ENCODE results near the gene CFAP20DC.
"Not testable (repeated sequence)": the region's sequence is repeated elsewhere in the genome, so short reads cannot be mapped to it uniquely, and the experiment has no call there.

Gene CFAP20DC

DNA sequence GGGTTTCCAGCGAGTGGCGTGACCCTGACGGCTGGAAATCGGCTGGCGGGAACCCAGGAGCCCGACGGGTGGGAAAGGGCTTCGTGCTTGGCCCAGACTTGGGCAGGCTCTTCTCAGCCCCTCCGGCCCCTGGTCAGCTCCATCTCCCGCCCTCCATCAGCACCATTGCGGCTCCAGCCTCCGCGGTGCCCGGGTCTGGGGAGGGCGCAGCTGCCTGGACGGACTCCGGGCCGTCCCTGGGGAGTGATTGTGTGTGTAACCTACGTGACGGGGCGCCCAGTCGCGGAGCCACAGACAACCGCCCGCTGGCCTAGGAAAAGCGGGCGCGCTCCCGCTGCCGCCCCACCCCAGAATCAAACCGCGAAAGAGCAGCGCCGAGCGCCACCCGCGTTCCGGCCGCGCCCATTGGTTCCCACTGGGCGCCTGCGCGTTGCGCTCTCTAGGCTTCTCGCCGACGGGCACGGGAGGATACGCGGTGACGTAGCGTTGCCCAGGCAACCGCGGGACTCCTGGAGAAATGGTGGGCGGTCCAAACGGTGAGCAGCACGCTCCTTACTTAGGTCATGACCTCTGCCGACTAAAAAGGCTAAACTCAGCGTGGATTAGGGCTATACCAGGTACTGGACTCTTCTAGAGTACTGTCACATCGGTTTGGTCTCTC, at the start of gene CFAP20DC:
TSS of gene CFAP20DC (minus strand) at position 355 of the 661 bp plus-strand sequence. CDS start 394 bp downstream, outside the sequence.
- DNase-seq (ENCODE audit: low spot score), result peak; percentile 66

DNA sequence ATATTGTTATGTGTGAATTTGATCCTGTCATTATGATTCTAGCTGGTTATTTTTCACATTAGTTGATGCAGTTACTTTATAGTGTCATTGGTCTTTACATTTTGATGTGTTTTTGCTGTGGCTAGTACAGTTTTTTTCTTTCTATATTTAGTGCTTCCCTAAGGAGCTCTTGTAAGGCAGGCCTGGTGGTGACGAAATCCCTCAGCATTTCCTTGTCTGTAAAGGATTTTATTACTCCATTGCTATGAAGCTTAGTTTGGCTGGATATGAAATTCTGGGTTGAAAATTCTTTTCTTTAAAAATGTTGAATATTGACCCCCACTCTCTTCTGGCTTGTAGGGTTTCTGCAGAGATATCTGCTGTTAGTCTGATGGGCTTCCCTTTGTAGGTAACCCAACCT, 48.7 kb upstream of the CFAP20DC start:
- DNase-seq (ENCODE audit: low spot score), result not testable (repeated sequence)

DNA sequence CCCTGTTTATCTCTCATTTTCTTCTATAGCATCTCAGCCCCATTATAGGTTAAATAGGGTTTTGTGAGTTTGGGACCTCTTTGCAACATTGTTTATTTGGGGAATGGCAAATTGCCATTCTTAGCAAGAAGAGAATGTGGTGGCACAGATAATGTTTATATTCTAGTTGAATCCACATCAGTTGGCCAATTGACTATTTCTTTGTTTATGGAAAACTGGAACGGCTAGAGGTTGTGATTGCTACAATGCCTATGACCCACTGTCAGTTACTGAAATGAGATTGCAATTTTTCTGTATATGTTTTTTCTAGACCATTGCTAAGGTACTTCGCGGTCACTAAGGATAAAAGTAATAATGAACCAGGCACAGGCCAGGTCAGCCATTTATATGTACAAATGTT, 44.6 kb upstream of the CFAP20DC start:
- no peak for DNase-seq (ENCODE audit: low spot score)

DNA sequence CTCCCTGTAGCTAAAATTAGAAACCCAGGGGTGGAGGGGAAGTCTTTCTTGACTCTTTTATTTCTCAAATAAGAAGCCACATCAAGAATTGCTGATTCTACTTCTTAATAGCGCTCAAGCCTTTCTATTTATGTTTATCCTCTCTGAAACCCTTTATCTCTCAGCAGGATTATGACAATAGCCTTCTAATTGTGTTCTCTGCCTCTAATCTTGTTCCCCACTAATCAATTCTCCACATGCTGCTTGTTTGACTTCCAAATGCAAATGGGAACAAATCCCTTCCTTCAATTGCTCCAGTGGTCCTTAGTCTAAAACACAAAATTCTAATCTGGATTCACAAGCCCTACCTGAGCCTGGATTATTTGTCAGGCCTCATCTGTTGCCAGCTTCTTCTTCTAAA, 43.7 kb upstream of the CFAP20DC start:
- DNase-seq (ENCODE audit: low spot score), result no peak

DNA sequence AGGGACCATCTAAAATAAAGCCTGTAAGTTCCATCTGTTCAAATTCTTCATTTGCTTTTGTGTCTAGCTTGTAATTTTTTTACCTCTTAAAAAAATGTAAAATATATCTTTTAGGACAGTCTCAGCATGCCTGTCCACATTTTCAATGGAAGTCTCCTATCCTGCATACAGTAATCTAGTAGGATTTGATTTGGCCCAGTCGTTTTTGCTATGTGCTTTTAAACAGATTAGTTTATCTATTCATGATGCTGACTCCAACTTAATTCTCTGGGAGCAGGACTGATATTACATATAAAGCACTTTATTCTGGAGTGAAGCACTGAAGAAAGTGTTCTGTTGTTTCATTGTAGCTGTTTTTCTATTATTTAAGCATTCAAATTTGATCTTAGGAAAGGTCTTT, 38.9 kb upstream of the CFAP20DC start:
- DNase-seq (ENCODE audit: low spot score), result no peak

DNA sequence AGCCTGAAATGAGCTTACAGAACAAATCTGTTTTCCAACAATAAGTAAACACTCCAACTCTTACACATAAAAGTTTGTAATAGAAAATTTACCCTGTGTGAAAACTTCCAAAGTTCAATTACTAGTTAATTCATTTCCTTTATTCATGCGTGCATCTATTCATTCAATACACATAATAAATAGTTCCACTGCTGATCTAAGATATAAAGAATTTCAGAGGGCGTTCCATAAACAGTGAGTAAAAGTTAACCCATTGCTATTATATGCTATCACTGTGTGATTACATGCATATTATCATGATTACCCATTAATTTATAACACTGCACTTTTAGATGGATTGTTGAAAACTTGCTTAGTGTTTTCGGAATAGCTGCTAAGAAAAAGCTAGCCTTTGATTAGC, 36.2 kb upstream of the CFAP20DC start:
- no peak for DNase-seq (ENCODE audit: low spot score)

DNA sequence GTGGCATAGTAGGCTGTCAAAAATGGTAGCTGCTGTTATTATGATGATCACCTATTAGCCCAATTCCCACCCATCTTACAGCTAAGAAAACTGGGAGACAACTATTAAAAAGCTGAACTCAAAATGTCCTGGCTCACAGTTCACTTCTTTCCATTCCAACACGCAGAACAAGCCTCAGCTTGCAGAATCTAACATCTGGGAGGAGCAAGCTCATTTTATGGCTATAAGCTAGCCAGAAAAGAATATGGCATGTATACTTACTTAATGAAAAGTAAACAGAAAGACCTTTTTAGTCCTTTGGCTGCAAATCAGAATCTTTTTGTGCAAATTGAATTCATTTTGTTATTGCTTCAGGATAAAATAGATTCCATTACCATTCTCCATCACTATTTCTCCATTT, 34.8 kb upstream of the CFAP20DC start:
- DNase-seq (ENCODE audit: low spot score), result no peak

DNA sequence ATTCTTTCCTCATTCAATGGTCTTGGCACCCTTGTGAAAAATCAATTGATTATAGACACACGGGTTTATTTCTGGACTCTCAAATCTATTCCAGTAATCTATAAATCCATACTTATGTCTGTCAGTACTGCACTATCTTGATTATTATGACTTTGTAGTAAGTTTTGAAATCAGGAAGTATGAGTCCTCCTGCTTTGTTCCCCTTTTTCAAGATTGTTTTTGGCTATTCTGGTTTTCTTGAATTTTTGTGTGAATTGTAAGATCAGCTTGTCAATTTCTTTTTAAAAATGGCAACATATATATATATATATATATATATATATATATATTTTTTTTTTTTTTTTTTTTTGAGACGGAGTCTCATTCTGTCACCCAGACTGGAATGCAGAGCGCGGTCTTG, 32.3 kb upstream of the CFAP20DC start:
- no peak for DNase-seq (ENCODE audit: low spot score)

DNA sequence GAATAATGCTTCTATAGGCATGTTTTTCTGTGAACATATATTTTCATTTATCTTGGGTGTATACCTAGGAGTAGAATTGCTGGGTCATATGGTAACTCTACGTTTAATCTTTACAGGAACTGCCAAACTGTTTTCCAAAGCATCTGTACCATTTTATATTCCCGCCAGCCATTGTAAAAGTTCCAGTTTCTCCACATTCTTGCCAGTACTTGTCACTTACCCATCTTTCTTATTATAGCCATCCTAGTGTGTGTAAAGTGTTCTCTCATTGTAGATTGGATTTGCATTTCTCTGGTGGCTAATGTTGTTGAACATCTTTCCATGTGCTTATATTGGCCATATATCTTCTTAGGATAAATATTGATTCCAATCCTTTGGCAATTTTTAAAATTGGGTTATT, 31.2 kb upstream of the CFAP20DC start:
- no peak for DNase-seq (ENCODE audit: low spot score)

DNA sequence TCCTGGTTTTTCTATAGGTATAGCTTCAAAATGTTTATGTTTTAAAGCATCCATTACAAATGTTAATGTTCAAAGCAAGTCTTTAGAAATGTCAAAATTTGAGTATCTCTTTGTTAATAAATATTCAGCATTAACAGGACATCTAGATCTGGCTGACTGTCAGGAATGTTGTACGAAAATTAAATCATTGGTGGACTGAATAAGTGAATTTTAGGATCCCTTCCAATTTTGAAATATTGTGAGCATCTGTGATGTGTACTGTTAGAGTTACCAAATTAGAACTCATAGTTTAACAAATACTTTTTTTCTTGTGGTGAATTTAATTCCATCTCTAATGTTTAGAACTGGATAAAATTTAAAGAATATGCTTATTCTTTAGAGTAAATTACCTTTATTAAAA, 30.1 kb upstream of the CFAP20DC start:
- DNase-seq (ENCODE audit: low spot score), result no peak

DNA sequence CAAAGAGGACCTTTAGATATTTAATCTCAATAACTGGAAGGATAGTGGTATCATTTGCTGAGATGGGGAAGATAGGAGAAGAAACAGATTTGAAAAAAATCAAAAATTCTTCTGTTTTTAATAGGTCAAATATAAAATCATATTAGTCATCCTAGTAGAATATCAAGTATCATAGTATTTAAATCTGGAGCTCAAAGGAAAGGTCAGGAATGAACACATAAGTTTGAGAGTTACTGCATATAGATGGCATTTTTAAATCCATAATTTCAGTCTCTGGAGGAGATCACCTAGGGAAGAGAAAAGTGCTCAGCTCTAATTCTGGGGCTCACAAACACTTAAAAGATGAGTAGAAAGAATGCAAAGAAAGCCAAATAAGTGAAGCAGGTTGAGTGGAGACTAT, 24.9 kb upstream of the CFAP20DC start:
- no peak for DNase-seq (ENCODE audit: low spot score)

DNA sequence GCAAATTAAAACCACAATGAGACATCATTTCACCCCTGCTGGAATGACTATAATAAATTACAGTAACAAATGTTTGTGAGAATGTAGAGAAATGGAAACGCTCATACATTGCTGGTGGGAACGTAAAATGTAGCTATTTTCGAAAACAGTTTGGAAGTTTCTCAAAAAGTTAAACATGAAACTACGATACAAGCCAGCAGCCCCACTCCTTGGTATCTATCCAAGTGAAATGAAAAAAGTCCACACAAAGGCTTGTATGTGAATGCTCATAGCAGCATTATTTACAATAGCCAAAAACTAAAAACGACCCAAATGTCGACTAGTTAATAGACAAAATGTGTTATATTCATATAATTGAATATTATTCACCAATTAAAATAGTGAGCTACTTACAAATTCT, 22.9 kb upstream of the CFAP20DC start:
- DNase-seq (ENCODE audit: low spot score), result no peak

DNA sequence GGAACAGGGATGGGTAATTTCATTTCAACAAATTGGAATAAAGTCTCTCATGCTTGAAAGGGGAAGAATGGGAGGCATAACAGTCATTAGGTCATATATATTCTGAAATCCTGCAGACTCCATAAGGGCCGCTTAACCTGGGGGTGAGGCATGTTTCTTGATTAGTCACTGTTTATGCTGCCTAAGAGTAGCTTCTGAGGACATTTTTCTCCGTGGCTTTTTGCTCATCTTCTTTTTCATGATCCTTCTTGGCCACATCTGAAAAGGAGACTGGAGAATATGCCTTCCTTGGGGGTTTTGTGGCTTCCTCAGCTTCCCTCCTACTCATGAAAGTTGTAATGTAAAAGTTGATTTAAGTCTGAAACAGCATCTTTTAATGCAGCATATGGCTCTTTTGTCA, 20.0 kb upstream of the CFAP20DC start:
- no peak for DNase-seq (ENCODE audit: low spot score)

DNA sequence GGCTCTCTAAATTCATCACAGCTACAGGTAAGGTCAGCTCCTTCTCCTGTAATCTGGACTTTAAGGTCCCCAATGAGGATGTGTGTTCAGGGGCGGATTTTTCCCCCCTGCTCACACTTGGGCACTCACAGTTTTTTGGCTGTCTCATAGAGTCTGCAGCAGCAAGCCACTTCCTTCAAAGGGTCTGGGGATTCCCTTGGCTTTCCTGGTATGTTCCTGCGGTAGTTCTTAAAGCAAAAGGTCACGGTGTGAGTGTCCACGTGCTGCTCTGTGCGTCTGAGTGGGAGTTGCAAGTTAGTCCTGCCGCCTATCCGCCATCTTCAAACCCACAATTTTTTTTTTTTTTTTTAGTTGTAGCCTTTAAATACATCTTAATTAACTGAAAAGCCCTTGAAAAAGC, 15.4 kb upstream of the CFAP20DC start:
- no peak for DNase-seq (ENCODE audit: low spot score)

DNA sequence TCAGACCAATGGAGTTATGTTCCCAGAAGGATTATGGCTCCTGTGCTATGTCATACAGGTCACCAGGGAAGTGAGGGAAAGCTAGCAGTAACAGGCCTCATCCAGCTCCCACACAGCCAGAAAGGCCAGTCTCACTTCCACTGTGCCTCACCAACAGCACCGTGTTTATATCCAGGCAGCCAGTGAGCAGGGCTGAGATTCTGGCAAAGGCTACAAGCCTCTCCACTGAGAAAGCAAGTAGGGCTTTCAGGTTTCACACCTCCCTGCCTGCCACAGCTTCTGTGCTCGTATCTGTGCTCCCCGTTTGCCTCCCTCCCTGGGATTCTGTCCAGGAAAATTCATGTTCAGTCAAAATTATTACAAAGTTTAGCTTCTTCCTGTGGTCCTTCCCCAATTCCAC, 14.9 kb upstream of the CFAP20DC start:
- DNase-seq (ENCODE audit: low spot score), result no peak

DNA sequence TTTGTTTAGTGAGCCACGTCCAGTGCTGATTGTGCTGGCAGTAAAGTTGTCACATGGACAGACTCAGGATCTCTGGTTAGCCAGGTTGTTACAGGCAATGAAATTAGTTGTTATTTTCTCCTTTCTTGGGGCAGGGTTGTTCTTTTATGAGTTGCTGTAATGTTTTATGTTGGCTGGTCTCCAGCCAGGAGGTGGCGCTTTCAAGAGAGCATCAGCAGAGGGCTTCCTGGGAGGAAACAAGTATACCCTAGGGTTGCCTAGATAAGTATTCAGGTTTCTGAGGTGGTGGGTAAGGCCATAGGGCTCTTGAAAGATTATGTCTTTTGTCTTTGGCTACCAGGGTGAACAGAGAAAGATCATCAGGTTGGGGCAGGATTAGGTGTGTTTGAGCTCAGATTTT, 14.5 kb upstream of the CFAP20DC start:
- DNase-seq (ENCODE audit: low spot score), result no peak

DNA sequence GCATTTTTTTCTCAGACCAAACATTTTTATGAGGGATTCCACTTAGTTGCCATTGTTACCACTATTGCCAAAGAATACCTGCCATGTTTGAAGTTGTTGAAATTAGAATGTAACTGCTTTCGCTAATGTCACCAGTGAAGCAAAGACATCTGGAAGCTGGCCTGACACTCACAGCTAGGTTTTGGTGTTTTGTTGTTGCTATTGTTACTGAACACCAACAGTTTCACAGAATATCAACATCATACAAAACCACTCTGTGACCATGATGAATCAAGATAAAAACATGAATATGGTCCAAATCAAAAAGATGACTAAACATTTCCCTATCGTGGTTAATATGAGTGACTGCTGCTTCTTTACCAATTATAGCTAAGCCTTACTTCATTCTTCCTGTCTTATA, 6.9 kb upstream of the CFAP20DC start:
- no peak for DNase-seq (ENCODE audit: low spot score)

DNA sequence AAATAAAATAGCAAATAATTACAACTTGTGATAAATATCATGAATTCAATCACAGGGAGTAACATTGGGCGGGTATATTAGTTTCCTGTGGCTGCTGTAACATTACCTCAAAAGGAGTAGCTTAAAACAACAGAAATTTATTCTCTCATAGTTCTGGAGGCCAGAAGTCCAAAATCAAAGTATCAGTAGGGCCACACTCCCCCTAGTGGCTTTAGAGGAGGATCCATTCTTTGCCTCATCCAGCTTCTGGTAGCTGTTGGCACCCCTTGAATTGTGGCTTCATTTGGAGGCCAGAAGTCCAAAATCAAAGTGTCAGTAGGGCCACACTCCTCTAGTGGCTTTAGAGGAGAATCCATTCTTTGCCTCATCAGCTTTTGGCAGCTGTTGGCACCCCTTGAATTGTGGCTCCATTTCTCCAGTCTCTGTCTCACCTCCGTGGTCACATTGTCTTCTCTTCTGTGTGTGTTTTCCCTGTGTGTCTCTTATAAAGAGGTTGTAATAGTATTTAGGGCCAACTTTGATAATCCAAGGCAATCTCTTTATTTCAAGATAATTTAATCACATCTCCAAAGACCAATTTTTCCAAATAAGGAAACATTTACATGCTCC, 3.1 kb upstream of the CFAP20DC start:
- peak; percentile 18 for DNase-seq (ENCODE audit: low spot score)

DNA sequence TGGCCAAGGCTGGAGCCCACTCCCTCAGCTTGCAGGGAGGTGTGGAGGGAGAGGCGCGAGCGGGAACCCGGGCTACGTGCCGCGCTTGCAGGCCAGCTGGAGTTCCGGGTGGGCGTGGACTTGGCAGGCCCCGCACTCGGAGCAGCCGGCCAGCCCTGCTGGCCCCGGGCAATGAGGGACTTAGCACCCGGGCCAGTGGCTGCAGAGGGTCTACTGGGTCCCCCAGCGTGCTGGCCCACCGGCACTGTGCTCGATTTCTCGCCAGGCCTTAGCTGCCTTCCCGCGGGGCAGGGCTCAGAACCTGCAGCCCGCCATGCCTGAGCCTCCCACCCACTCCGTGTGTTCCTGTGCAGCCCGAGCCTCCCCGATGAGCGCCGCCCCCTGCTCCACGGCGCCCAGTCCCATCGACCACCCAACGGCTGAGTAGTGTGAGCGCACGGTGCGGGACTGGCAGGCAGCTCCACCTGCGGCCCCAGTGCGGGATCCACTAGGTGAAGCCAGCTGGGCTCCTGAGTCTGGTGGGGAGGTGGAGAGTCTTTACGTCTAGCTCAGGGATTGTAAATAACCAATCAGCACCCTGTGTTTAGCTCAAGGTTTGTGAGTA, 1.1 kb upstream of the CFAP20DC start:
- DNase-seq (ENCODE audit: low spot score), result not testable (repeated sequence)

DNA sequence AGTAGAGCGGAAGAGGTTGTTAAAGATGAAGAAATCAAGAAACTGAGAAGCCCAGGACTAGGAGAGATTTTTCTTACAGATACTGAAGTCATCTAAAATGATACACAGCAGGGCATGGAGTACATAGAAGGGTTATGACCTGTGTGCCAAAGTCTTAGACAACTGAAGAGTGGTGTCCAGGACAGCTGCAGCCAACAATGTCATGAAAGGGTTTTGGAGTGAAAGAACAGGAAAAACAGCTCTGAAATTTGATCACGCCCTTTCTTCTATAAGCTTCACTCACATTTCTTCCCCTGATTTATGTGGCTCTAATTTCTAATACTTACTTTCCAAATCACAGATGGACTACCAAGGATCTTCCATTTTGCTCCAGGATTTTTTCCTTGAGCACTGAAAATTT, 3.0 kb downstream of the CFAP20DC start:
- DNase-seq (ENCODE audit: low spot score), result no peak

DNA sequence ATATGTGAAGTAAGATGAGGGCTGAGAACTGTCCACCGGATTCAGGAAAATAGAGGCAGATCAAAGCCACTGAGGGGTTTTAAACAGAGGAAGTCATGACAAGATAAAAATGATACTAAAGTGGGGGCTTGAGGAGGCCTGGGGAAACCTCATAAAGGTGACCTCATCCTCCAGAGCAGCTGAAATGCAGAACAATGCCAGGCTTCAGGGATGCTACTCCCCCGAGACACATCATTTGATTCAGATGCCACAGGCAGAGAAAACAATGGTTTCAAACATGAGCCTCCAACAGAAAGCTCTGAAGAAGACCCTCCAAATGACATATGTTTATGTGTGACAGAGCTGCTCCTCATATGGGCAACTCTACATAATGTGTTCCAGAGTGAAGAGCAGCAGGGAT, 6.4 kb downstream of the CFAP20DC start:
- DNase-seq (ENCODE audit: low spot score), result peak; percentile 42

DNA sequence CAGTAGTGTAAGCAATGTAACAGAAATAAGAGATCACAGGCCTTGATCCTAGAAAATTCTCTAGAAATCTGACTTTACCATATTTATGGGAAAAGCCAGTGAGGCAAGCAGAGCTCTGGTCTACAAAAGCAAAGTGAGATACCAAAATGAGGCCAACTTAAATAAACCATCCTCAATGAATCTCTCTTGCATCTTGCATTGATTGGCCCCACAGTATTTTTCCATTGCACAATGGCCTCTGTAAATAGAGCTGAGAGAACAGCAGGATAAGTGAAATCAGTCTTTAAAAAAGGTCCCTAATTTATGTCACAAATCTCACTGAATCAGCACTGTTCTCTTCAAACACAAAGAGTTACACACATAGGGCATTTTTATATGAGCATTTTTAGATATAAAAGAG, 8.9 kb downstream of the CFAP20DC start:
- no peak for DNase-seq (ENCODE audit: low spot score)

DNA sequence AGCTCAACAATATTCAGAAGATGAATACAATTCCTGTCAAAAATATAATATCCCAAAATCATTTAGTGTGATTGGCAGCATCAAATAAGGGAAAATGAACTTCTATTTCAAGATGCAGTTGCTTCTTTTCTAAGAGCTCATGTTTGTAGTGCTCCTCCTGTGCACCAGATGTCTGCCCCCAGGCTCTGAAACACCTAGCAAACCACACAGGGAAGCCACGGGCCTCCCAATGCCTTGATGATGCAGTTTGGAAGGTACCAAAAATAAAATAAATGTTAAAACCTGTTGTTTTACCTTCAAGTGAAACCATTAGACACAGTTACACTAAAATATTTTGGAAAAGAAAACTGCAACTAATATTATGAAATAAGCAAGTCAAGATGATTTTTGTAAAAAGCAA, 22.2 kb downstream of the CFAP20DC start:
- no peak for DNase-seq (ENCODE audit: low spot score)

DNA sequence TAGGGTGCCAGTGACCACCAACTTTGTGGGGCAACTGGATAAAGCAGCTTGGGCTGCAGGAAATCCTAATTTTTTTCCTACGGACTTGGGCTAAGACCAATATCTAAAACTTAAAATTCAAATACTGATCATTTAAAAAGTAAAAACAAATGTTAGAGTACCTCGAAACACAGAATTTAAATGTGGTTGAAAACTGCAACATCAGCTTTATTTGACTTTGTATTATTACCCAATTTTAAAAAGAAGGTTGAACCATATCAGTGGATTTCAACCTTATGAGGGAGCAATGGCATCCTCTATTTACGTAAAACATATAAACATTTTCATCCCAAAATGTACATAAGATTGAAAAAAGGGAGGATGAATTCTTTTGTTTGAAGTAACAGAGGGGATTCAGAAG, 26.2 kb downstream of the CFAP20DC start:
- DNase-seq (ENCODE audit: low spot score), result no peak

Data from pons (tissue), 1 donor.